ENCODE results near the gene SF3B4.
"Not testable (repeated sequence)": the region's sequence is repeated elsewhere in the genome, so short reads cannot be mapped to it uniquely, and the experiment has no call there.

Gene SF3B4, protein sequence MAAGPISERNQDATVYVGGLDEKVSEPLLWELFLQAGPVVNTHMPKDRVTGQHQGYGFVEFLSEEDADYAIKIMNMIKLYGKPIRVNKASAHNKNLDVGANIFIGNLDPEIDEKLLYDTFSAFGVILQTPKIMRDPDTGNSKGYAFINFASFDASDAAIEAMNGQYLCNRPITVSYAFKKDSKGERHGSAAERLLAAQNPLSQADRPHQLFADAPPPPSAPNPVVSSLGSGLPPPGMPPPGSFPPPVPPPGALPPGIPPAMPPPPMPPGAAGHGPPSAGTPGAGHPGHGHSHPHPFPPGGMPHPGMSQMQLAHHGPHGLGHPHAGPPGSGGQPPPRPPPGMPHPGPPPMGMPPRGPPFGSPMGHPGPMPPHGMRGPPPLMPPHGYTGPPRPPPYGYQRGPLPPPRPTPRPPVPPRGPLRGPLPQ

DNA sequence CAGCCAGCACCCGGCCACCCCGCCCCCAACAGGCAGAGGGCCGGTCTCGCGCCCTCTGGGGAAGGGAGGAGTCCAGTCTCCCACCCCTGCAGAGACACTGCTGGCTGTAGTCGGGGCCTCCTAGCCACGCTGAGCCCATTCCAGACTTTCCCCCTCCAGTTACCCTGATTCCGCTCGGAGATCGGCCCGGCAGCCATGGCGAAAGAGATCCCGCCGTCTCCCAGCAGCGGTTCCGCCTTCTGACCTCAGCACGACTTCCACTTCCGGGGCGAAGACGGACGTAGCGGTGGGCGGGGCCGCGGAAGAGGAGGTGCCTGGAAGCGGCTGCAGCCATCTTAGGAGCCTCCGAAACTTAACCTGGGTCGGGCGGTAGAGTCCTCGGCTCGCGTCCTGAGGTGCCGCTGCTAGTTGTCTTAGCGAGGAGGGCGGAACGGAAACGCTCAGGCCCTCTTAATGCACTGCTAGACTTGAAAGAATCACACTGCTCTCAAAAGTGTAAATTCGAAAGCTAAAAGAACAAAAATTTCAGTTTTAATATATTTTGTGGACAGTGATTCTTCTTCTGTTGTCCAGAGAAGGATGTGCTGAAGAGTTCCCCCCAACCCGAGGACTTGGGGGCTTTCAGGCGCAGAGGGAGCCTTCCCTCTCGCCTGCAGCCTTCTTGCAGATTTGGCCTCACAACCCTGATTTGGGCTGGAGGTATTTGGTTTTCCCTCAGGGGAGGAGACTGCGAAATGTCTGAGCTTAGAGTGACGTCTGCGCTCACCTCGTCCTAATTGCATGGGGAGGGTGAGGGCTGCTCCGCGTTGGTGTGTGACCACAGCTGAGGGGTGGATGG lies at the start of gene SF3B4:
Gene SF3B4 (minus strand): TSS at position 241 of the 838 bp plus-strand sequence. CDS start 44 bp downstream, at position 197.
- DNase-seq: peak; percentile 95

DNA sequence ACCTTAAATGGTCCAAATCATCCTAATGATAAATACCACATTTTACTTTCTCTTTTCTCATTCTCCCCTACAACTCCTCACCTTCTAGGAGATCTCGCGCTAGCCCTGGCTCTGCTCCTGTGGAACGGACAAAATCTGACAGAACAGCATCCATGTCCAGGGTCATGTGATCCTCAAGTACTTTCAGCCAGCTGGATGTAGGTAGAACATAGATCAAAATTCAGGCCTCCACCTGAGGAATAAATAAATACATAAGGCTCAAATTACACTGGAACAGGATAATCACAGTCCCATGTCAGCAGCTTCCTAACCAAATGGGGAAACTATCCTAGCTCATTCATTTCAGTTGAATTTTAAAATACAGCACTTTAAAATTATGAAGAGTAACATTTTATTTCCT lies 49.7 kb upstream of the SF3B4 start:
- DNase-seq: peak; percentile 87

DNA sequence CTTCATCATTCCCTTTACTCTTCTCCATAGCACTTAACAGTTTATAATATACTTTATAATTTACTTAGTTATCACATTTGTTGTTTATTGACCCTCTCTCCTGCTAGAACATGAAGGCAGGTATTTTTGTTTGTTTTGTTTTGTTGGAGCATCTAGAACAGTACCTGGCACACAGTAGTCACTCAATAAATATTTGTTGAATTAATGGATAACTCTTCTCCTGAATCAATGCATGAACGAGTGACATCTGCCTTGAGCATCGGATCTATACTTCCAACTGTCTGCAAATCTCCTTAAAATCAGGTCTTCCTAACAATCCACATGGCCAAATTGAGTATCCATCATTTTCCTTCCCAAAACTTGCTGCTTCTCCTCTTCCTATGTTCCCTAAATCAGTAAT lies 44.9 kb upstream of the SF3B4 start:
- no peak for DNase-seq

DNA sequence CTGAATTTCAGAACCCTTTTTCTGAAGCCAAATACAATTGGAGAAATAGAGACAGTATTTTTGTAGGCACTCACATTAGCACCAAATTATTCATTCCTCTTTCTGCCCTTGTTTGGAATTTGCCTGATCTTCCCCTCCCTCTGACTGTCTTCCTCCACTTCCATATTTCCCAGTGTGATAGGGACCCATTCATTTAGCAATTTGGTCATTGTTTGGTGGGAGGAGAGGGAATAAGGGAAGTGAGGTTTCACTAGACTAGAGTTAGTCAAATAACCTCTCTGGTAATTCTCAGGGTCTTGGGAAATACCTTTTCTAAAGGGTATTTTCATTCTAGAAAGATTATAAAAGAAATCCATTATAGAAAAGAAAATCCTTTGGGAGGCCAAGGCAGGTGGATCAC lies 40.0 kb upstream of the SF3B4 start:
- DNase-seq: no peak

DNA sequence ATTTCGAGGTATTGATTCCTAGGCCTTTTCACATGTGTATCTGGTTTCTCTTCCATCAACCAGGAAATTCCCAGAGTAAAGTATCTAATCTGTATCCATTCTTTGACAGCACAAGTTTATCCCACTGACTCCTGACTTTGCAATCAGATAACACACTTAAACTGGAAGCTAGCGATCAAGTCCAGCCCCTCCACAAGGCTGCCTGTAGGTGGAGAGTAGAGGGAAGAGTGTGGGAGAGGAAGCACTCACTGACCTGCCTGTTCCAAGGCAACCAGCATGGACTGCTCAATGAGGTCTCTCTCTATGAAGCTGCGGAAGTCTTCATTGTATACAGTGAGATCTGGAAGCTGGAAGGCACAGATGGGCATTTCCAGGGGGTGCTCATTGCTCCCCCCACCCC lies 39.4 kb upstream of the SF3B4 start:
- DNase-seq: no peak

DNA sequence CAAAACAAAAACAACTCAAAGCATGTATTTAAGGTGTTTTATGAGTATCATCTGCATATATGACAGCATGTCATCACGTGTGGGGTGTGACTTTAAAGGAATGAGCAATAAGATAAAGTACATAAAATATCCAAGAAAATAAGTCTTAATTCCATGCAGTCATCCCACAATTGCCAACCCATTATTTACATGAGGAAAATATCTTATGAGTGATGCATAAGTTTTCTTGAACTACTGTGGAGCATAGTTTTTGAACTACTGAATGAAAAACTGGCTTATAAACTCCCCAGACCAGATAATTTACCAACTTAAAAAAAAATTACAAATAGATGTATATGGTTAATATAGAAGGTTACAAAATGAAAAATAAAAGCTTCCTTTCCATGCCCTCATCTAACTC lies 38.8 kb upstream of the SF3B4 start:
- DNase-seq: no peak

DNA sequence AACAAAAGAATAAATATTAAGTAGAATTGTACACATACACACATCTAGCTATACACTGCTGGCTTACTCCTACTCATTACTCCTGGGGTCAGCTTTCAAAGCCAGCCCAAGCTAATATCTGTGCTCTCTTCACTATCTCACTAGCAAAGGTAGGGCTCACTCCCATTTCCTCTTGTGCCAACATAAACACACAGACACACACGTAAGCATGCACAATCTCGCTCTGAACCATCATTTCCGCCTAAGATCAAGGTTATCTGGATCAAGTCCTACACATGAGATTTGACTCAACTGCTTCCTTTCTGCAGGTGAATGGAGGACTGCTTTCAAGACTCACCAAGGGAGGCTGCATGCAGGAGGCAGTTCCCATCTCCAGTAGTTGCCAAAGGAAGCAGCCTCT lies 37.8 kb upstream of the SF3B4 start:
- DNase-seq: no peak

DNA sequence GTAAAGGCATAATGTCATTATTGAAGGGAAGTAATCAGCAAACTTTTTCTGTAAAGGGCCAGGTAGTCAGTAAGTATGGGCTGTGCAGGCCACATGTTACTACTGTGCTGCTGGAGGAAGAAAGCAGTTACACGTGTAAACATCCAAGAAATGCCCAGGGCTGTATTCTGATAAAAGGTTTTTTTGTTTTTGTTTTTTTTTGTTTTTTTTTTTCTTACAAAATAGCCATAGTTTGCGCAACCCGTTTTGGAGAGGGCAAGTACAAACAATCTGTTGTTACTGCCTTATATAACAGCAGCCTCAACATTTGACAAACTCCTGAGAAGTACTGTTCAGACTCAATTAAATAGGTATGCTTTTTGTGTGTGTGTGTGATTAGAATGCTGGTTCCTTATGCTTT lies 35.8 kb upstream of the SF3B4 start:
- DNase-seq: no peak

DNA sequence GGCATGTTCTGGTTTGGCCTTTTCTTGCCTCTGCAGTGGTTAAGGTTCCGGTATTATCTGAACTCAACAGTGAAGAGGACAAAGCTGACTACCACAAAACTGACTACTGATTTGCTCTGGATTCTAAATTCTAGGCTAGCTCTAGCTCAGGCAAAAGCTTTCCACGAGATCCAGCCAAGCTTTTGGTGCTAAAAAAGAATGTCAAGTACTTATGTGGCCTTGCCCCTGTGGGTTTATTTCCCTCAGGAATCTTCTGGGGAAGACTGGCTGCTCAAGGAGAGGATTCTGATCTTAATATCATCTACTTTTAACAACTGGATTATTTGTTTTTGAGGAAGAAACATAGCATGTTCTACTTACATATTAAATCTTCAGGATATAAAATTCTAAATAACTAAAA lies 35.1 kb upstream of the SF3B4 start:
- no peak for DNase-seq

DNA sequence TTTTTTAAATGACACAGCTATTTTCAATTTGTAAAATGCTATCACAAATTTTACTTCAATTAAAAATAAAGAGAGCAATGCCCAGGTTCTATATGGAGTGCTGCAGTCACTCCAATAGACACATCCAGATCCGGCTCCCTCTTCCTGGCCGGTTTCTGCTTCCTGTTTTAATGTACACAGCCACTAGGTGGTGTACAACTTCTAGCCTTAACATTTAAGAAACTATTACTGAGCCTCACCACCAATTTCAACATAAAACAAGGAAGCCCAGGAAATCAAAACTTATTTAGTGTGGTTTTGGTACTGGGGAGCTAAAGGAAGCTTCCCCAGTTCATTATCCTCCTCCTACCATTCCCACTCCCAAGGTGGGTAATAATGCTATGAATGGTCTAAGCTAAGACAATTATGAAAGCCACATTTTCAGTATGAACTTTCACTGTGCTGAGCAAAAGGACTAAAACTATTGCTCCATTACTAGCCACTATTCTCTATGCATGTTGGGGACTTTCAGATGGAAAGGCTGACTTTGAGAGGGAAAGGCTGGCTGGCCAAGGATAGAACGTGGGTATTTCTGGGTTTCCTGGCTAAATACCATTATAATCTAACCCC lies 34.5 kb upstream of the SF3B4 start:
- DNase-seq: peak; percentile 56

DNA sequence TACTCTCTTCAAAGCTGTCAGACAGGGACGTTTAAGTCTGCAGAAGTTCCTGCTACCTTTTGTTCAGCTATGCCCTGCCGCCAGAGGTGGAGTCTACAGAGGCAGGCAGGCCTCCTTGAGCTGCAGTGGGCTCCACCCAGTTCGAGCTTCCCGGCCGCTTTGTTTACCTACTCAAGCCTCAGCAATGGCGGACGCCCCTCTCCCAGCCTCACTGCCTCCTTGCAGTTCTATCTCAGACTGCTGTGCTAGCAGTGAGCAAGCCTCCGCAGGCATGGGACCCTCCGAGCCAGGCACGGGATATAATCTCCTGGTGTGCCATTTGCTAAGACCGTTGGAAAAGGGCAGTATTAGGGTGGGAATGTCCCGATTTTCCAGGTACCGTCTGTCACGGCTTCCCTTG lies 29.9 kb upstream of the SF3B4 start:
- DNase-seq: not testable (repeated sequence)

DNA sequence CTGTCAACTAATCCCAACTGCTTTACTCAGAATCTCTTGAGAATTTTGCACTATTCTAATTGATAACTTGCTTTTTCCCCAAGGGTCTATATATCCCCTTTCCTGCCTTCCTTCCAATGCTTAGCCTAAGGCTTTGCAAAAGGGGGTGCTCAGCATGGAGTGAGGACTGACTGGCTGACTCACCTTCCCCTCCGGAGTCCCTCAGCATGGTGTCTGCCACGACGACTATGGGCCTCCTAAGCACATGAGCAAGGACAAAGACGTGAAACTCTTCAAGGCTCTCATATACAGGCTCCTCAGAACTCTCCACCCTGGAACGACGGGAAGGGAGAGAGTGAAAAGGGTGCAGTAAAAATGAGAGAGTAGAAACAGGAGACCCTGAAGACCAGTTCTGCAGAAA lies 22.3 kb upstream of the SF3B4 start:
- no peak for DNase-seq

DNA sequence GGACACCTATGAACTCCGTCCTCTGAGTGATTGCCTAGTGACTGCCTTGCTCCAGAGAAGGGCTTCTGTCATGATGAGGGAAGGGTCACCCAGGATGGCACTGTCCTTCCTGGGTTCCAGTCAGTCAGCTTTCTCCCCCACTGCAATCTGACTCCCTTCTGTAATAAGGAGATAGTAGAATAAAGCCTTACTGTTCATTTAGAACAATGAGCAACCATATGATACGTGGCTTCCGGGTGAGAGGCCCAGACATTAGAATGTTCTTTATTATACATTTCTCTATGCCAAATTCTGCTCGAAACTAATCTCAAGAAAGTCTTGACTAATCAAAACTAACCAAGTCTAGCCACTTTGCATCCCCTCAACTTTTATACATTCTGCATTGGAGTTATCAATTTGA lies 17.6 kb upstream of the SF3B4 start:
- no peak for DNase-seq

DNA sequence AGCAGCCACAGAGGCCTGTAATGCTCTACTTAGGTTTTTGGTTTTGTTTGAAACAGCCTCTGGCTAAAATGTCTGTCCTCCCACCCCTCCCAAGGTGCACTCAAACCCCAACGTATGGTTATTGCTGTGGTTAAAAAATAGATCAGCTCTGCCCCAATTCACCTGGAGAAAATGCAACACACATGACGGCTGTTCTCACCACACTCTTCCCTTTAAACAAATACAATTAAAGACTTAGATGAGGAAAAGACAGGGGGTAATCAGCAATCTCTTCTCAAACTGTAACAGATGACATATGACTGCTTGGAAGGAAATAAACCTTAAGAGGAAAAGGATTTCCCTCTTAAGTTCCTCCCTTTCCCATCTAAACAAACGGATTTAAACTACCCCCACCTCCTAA lies 15.3 kb upstream of the SF3B4 start:
- DNase-seq: no peak

DNA sequence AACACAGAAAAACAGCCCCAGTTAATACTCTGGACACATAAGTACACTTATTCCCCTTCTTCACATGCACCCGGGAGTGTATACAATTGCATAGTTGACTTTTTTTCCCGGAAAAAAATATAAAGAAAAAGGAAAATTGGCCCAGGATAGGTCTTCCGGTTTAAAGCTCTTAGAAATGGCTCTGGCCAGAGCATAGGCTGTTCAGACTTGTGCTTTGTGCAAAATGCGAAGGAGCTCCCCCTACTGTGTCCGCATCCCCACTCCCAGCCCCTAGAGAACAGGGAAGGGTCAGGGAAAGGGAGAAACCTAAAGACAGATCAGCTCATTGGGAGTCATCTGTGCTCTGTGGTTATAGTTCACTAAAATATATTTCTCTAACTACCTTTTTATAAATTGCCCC lies 14.6 kb upstream of the SF3B4 start:
- no peak for DNase-seq

DNA sequence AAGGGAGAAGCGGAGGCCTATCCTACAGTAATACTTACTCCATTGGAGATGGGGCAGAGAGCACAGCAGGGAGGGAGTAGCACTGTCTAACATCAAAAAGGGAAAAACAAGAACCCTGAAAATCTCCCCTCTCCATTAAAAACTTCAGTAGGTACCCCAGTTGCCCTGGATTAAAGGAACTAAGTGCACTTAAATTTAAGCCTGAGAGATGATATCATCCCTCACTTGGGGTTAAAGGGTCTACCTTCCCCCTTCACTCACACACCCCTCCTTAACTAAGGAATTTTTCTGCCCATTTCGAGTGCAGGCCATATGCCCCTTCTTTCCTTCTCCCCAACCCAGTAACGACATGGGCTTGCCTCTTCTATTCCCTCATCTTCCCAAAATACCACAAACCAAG lies 12.8 kb upstream of the SF3B4 start:
- DNase-seq: no peak

DNA sequence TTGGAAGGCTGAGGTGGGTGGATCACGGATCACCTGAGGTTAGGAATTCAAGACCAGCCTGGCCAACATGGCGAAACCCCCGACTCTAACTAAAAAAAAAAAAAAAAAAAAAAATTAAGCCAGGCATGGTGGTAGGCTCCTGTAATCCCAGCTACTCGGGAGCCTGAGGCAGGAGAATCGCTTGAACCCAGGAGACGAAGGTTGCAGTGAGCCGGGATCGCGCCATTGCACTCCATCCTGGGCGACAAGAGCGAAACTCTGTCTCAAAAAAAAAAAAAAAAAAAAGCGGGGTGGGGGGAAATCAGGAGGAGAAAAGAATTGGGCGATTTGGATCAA lies 11.0 kb upstream of the SF3B4 start:
- DNase-seq: not testable (repeated sequence)

DNA sequence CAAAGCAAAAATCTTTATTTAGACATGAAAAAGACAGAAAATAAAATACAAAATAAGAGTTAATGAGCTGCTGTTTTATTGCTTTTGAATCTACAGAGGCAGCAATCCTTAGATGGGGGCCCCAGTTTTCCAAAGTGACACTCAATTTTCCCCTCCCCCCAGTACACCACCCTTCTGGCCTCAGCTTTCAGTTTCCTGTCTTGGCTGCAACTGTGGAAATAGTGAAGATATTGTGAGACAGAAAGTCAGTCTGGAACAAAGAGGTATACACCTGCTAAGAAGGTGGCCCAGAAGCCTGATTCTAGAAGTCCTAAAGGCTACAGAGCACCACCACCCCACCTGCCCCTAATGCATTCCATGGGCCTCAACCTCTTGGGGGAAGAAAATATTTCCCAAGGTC lies 10.2 kb upstream of the SF3B4 start:
- no peak for DNase-seq

DNA sequence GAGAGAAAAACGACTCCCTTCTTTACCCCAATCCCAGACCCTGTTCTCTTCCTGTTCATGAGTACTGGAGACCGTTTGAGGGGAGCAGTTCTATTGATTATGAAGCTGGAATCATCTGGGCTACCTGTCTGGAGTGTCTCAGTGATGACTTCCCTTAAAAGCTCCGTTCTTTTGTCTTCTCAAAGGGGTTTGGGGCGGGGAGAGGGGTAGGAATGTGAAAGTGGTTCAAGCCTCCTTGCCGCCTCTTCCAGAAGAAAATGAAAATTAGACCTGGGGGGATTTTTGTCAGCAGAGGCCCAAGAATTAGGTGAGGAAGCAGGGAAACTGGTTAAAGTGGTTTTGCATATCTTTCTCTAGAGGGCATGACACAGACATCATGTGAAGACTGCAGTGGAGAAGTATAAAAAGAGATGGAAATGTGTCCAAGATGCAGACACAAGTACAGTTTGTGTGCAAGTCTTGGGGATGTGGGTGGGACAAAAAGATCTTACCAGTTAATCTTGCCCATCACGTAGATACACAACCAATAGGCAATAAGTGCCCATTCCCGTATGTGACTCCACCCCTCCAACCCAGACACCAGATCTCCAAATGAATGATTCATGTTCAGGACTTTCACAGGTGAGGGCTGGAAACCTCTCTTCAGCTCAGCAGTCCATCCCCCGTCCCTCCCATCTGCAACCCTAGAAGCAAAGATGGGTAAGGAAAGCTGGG lies 9.5 kb upstream of the SF3B4 start:
- DNase-seq: no peak

DNA sequence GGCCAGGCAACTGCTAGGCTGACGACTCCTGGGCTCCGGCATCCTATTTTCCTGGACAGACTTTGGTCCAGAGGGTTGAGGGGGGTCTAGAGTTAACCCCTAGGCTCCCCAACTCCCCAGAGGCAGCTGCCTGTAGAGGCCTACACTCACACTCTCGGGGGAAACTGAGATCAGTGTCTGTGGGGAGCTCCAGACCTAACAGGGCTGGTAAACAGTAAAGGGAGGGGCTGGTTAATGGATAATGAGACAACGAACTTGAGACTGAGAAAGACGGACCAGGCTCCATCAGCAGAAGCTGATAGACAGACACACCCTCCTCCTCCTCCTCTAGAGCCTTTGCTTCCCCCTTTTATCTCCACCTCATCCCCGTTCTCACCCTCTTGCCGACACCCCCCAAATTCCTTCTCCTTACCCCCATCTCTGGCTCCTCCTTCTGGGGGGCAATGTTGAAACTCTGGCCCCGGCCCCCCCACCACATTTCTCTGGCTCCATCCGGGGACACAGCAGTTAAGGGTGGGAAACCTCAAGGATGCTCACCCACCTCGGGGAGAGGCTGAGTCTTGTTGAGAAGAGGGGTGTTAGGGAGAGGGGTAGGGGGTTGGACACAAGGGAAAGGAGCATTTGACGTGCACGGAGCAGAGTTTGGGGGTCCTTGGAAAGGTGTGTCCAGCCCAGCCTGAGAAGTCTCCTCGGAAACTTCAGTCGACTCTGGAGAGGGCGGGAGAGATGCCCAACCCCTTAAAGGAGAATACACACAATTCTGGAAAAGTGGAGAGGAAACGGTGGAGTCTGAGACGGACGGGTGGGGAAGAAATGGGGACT lies 8.8 kb upstream of the SF3B4 start, which contains the start of gene MTMR11:
Gene MTMR11 (minus strand): TSS at position 710 of the 822 bp plus-strand sequence. CDS start 232 bp downstream, at position 478.
- no peak for DNase-seq

DNA sequence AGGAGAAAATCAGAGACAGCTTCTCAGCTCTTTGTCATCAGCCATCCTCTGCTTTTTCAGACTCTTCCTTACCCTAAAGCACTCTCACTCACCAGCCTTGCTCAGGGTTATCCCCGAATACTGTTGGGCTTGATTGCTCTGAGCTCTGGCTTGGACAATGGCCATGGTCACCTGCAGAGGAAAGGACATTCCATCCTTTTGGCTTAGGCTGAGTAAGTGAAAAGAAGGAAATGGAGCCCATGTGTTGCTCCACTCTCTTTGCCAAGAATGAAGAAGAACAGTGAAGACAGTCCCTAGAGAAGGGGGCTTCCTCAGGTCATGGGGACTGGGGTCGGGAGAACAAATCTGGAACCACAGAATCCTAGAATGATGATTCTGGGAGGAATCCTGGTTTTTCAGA lies 6.8 kb upstream of the SF3B4 start:
- DNase-seq: no peak

DNA sequence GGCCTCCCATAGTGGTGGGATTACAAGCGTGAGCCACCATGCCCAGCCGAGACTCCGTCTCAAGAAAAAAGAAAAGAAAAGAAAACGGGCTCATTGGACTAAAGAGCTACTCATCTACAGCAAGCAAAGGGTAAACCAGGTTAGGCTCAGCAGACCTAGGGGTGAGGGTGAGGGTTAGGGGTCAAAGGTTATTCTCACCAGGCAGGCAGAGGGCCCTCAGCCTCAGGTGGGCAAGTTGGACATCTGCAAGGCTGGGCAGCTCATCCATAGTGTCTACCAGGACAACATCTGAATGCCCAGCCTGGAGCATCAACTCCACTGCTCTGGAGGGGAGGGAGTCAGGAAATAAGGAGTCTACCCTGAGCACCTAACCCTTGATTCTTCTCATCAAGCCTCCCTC lies 5.6 kb upstream of the SF3B4 start:
- DNase-seq: no peak
